Astrocyte (in vitro differentiated cells and primary cell): ENCODE results near the gene WASHC2A.
"Not testable (repeated sequence)": the region's sequence is repeated elsewhere in the genome, so short reads cannot be mapped to it uniquely, and the experiment has no call there.

Experiments used
- EZH2 ChIP-seq: IDR thresholded peaks from 2 replicates; pipeline ENCODE4 v1.6.1; 2012; ENCODE audit warnings: mild to moderate bottlenecking, low read length, inconsistent platforms; ENCODE audit not compliant: insufficient read depth
- TF ChIP-seq, protein P1 (sequence below): IDR thresholded peaks from 2 replicates; pipeline ENCODE4 v1.5.1; 2011; ENCODE audit warnings: low read depth, mild to moderate bottlenecking, inconsistent platforms, low read length, moderate library complexity; ENCODE audit not compliant: insufficient read depth

DNA sequence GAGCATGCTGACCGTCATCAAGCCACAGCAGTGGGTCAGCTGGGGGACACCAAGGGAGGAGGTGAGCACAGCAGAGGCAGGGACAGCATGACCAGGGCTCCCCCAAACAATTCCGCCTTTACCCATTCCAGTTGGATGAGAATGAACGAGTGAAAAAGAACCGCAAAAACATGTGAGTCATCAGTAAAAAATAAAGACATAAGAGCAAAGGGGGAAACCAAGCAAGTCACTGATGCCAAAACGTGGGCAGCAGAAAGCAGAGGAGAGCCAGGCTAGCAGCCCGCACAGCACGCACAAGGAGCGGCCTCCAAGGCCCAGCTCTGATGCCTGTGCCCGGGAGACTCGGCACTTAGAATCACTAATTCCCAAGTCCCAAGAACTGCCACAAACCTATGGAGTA is 7.8 kb upstream of the WASHC2A start:
- TF ChIP-seq, protein P1, sequence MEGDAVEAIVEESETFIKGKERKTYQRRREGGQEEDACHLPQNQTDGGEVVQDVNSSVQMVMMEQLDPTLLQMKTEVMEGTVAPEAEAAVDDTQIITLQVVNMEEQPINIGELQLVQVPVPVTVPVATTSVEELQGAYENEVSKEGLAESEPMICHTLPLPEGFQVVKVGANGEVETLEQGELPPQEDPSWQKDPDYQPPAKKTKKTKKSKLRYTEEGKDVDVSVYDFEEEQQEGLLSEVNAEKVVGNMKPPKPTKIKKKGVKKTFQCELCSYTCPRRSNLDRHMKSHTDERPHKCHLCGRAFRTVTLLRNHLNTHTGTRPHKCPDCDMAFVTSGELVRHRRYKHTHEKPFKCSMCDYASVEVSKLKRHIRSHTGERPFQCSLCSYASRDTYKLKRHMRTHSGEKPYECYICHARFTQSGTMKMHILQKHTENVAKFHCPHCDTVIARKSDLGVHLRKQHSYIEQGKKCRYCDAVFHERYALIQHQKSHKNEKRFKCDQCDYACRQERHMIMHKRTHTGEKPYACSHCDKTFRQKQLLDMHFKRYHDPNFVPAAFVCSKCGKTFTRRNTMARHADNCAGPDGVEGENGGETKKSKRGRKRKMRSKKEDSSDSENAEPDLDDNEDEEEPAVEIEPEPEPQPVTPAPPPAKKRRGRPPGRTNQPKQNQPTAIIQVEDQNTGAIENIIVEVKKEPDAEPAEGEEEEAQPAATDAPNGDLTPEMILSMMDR = not testable (repeated sequence)
- TF ChIP-seq EZH2 = not testable (repeated sequence)
